H9 (cell line): ENCODE measurements around the gene NDE1. TPM values are rescaled to one million over a fixed set of nuclear protein-coding genes. Genes with fewer than 3 reads are reported as not detected.

Source experiments
- DNase-seq: peaks from one replicate; pipeline ENCODE4 v3.0.0-alpha.2; 2017
- H2AFZ ChIP-seq: one replicate; pipeline ENCODE4 v1.6.1; 2013; ENCODE audit warnings: mild to moderate bottlenecking, low read length, control low read depth, moderate library complexity
- H2AK5ac ChIP-seq: 2 replicates; pipeline ENCODE4 v1.6.1; 2013; ENCODE audit warnings: low read length, control low read depth, mixed read lengths; ENCODE audit not compliant: insufficient read length
- H2BK120ac ChIP-seq: one replicate; pipeline ENCODE4 v1.6.1; 2013; ENCODE audit warnings: low read depth, mild to moderate bottlenecking, low read length, control low read depth, inconsistent platforms; ENCODE audit not compliant: poor library complexity, severe bottlenecking
- H2BK12ac ChIP-seq: 2 replicates; pipeline ENCODE4 v1.6.1; 2013; ENCODE audit warnings: low read length, control low read depth, mixed read lengths, low read depth; ENCODE audit not compliant: insufficient read length
- H2BK15ac ChIP-seq: 2 replicates; pipeline ENCODE4 v1.6.1; 2013; ENCODE audit warnings: low read depth, low read length, control low read depth
- H2BK20ac ChIP-seq: one replicate; pipeline ENCODE4 v1.6.1; 2013; ENCODE audit warnings: low read depth, mild to moderate bottlenecking, low read length, control low read depth, inconsistent platforms; ENCODE audit not compliant: poor library complexity, severe bottlenecking
- H2BK5ac ChIP-seq: 2 replicates; pipeline ENCODE4 v1.6.1; 2013; ENCODE audit warnings: low read length, control low read depth, mixed read lengths; ENCODE audit not compliant: insufficient read length
- H3K14ac ChIP-seq: 2 replicates; pipeline ENCODE4 v1.6.1; 2013; ENCODE audit warnings: low read length, control low read depth; ENCODE audit not compliant: insufficient read depth
- H3K18ac ChIP-seq: 2 replicates; pipeline ENCODE4 v1.6.1; 2013; ENCODE audit warnings: low read depth, mild to moderate bottlenecking, mixed read lengths, low read length, control low read depth; ENCODE audit not compliant: insufficient read length
- H3K23ac ChIP-seq: 2 replicates; pipeline ENCODE4 v1.6.1; 2013; ENCODE audit warnings: low read length, control low read depth, mixed read lengths, low read depth; ENCODE audit not compliant: insufficient read length
- H3K23me2 ChIP-seq: 2 replicates; pipeline ENCODE4 v1.6.1; 2013; ENCODE audit warnings: low read depth, mild to moderate bottlenecking, mixed read lengths, low read length, control low read depth; ENCODE audit not compliant: insufficient read length, poor library complexity, severe bottlenecking
- H3K27ac ChIP-seq: 2 replicates; pipeline ENCODE4 v1.5.1; 2013; ENCODE audit warnings: low read length, control low read depth, mixed read lengths, low read depth; ENCODE audit not compliant: insufficient read length
- H3K27me3 ChIP-seq: 2 replicates; pipeline ENCODE4 v1.6.1; 2013; ENCODE audit warnings: low read length, control low read depth, inconsistent platforms; ENCODE audit not compliant: insufficient read depth
- H3K4ac ChIP-seq: 2 replicates; pipeline ENCODE4 v1.6.1; 2013; ENCODE audit warnings: low read depth, mild to moderate bottlenecking, control low read depth, inconsistent platforms, low read length, moderate library complexity
- H3K4me1 ChIP-seq: 2 replicates; pipeline ENCODE4 v1.6.1; 2013; ENCODE audit warnings: low read length, control low read depth, inconsistent platforms; ENCODE audit not compliant: insufficient read depth
- H3K4me2 ChIP-seq: 2 replicates; pipeline ENCODE4 v1.6.1; 2013; ENCODE audit warnings: low read length, control low read depth, mixed read lengths; ENCODE audit not compliant: insufficient read length, insufficient read depth
- H3K56ac ChIP-seq: 2 replicates; pipeline ENCODE4 v1.6.1; 2013; ENCODE audit warnings: low read depth, mild to moderate bottlenecking, mixed read lengths, low read length, control low read depth; ENCODE audit not compliant: insufficient read length
- H3K79me1 ChIP-seq: 2 replicates; pipeline ENCODE4 v1.6.1; 2013; ENCODE audit warnings: low read depth, mild to moderate bottlenecking, moderate library complexity, low read length, control low read depth, inconsistent platforms; ENCODE audit not compliant: insufficient read depth, poor library complexity, severe bottlenecking
- H3K79me2 ChIP-seq: 2 replicates; pipeline ENCODE4 v1.6.1; 2013; ENCODE audit warnings: low read length, control low read depth, inconsistent platforms; ENCODE audit not compliant: insufficient read depth
- H3K9ac ChIP-seq: 2 replicates; pipeline ENCODE4 v1.6.1; 2013; ENCODE audit warnings: low read length, control low read depth, mixed read lengths; ENCODE audit not compliant: insufficient read length; ENCODE audit errors: extremely low read depth
- H3K9me3 ChIP-seq: one replicate; pipeline ENCODE4 v1.6.1; 2013; ENCODE audit warnings: low read depth, low read length, inconsistent platforms; ENCODE audit not compliant: control insufficient read depth
- H3T11ph ChIP-seq: one replicate; pipeline ENCODE4 v1.6.1; 2013; ENCODE audit warnings: mild to moderate bottlenecking, low read length, control low read depth, inconsistent platforms
- H4K20me1 ChIP-seq: one replicate; pipeline ENCODE4 v1.6.1; 2013; ENCODE audit not compliant: control insufficient read depth, insufficient read length, insufficient read depth
- H4K5ac ChIP-seq: 2 replicates; pipeline ENCODE4 v1.6.1; 2013; ENCODE audit warnings: low read depth, mild to moderate bottlenecking, mixed read lengths, low read length, control low read depth; ENCODE audit not compliant: insufficient read length
- H4K8ac ChIP-seq: replicated peaks from 2 replicates; pipeline ENCODE4 v1.6.1; 2013; ENCODE audit warnings: low read length, control low read depth, mixed read lengths, low read depth; ENCODE audit not compliant: insufficient read length
- H4K91ac ChIP-seq: 2 replicates; pipeline ENCODE4 v1.6.1; 2013; ENCODE audit warnings: low read depth, mild to moderate bottlenecking, moderate library complexity, mixed read lengths, low read length, control low read depth; ENCODE audit not compliant: insufficient read length
- H3K27ac Mint-ChIP-seq, 3 experiments: 2 replicates in 2 of 3; 3 replicates in 1 of 3; pipeline ENCODE4 v1.8.0; 2020 to 2021; ENCODE audit warnings: mixed read lengths in 3 of 3, mild to moderate bottlenecking in 1 of 3, moderate library complexity in 1 of 3
- H3K27me3 Mint-ChIP-seq: 2 replicates; pipeline ENCODE4 v1.8.0; 2021; ENCODE audit warnings: low read depth, mild to moderate bottlenecking, moderate library complexity, mixed read lengths
- H3K36me3 Mint-ChIP-seq, 3 experiments: 2 replicates in 2 of 3; 3 replicates in 1 of 3; pipeline ENCODE4 v1.8.0; 2020 to 2021; ENCODE audit warnings: low read depth in 3 of 3, mixed read lengths in 3 of 3; ENCODE audit not compliant: insufficient read depth in 1 of 3
- H3K4me1 Mint-ChIP-seq, 2 experiments: 2 replicates each; pipeline ENCODE4 v1.8.0; 2020; ENCODE audit warnings: mixed read lengths in 2 of 2
- H3K4me3 Mint-ChIP-seq, 2 experiments: 2 replicates in 1 of 2; 3 replicates in 1 of 2; pipeline ENCODE4 v1.8.0; 2020 to 2021; ENCODE audit warnings: mild to moderate bottlenecking in 2 of 2, mixed read lengths in 2 of 2, moderate library complexity in 1 of 2
- H3K9me3 Mint-ChIP-seq, 2 experiments: 2 replicates in 1 of 2; 3 replicates in 1 of 2; pipeline ENCODE4 v1.8.0; 2020; ENCODE audit warnings: mild to moderate bottlenecking in 2 of 2, mixed read lengths in 2 of 2, moderate library complexity in 1 of 2
- CTCF ChIP-seq: fragments of 200-600 bp; sonication (generic); conservative IDR thresholded peaks from 3 replicates; pipeline ENCODE4 v1.8.0; 2021; ENCODE audit warnings: antibody characterized with exemption, mild to moderate bottlenecking
- WGBS: extraction: QIAGEN DNeasy Blood & Tissue Kit; methylation state at CpG from one replicate; pipeline ENCODE4 v1.1.7; 2013; ENCODE audit warnings: missing lambda C conversion rate, low lambda C conversion rate, mixed read lengths; ENCODE audit not compliant: insufficient read length; ENCODE audit errors: extremely low coverage; 5-methylcytosine and 5-hydroxymethylcytosine counted together
- total RNA-seq: library from RNA; stranded (reverse); gene quantifications from 2 replicates; pipeline ENCODE4 v1.2.1, GENCODE V29; 2021

Gene NDE1
- total RNA-seq, 1 experiment from 2014 or later: 49.6 TPM

GRCh38 chr16:15674571-15674970 lies 24.5 kb downstream of the NDE1 start:
- Histone ChIP-seq H4K8ac (no peak overlapping the region), H2AFZ (no peak overlapping the region), H3K23ac (no peak overlapping the region), H4K5ac (no peak overlapping the region), H3K9me3 (no peaks in the 10 kb centered on the region), H2BK120ac (no peak overlapping the region), H3K27ac (no peak overlapping the region), H4K20me1 (no peaks in the 10 kb centered on the region), H3K79me1 (no peaks in the 10 kb centered on the region), H3K56ac (no peak overlapping the region), H3K14ac (no peak overlapping the region), H3K27me3 (no peaks in the 10 kb centered on the region), H2BK20ac (no peak overlapping the region), H4K91ac (no peak overlapping the region), H2BK15ac (no peak overlapping the region), H3T11ph (no peak overlapping the region), H3K4me2 (no peak overlapping the region), H2BK12ac (no peak overlapping the region), H2AK5ac (no peak overlapping the region), H3K4me1 (no peaks in the 10 kb centered on the region), H3K23me2 (no peaks in the 10 kb centered on the region), H3K4ac (no peak overlapping the region), H3K18ac (no peak overlapping the region), H2BK5ac (no peak overlapping the region), H3K9ac (no peak overlapping the region), H3K79me2 (no peaks in the 10 kb centered on the region)
- Mint-ChIP-seq H3K9me3 (no peaks in the 10 kb centered on the region), H3K4me3 (no peak overlapping the region), H3K27ac (peak overlapping the region in 1 of 3 experiments; percentile 81; a peak in 2 of 7 replicates), H3K4me1 (no peaks in the 10 kb centered on the region), H3K36me3 (peaks cover 16 to 41% (median 40%) of the 10 kb centered on the region in 3 experiments), H3K27me3 (no peaks in the 10 kb centered on the region)
- no peak for TF ChIP-seq CTCF
- no CpG with 5 or more reads among the region's 7 CpGs for WGBS
- DNase-seq: no peak
